RKO (cell line): Measurements from ENCODE around the gene SGIP1.
A peak's percentile ranks its signal among the peaks of the same experiment; 100 is the strongest.
"Not testable (repeated sequence)": the region's sequence is repeated elsewhere in the genome, so short reads cannot be mapped to it uniquely, and the experiment has no call there.

ENCODE experiments used
- DNase-seq: peaks from one replicate; pipeline ENCODE4 v3.0.0-alpha.2; 2016; ENCODE audit warnings: low spot score

Gene SGIP1

DNA sequence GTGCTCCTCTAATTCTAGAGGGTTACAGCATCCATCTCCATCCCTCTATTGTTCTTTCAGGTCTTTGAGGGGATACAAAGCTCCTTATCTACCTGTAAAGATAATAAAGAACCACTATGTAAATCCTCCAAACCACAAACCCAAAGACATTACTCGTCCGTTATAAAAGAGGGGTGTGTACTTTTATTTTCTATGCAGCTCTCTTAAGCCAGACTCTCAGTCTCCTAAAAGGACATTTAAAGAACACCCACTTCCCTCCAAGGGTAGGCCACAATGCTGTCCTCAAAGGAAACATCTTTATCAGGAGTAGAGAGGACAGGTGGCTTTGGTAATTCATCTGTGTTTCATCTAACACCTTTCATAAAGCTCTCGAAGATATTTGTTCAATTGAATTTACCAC, 150.4 kb downstream of the SGIP1 start:
- no peak for DNase-seq

DNA sequence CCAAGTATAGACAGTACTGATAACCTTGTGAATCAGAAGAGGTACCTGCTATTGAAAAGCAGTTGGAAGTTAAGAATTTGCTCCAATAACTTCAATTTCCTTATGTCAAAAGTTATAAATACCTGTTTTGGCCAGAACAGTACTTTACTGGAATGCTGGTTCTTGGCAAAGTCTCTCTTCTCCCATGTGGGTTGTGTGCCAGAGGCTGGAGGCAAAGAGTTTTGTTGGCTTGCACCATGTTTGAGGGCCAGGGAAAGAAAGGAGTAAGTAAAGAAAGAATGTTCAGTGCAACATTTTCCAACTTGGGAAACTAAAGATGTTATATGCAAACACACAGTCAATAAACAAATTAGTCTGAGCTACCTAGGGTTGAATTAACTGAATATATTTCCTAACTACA, 151.3 kb downstream of the SGIP1 start:
- no peak for DNase-seq

DNA sequence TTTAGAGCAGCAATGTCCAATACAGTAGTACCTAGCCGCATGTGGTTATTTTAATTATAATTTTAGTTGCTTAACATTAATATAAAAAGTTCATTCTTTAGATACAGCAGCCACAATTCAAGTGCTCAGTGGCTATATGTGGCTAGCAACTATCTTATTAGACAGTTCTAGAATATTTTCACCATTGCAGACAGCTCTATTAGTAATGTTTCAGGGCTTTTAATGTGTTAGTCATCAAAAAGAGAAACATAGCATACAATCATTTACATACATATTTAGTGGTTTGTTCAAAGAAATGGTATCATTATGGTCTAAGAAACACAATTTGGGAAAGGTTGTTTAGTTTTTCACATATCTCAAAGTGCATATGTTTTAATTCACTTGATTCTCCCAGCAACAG, 151.7 kb downstream of the SGIP1 start:
- DNase-seq, result no peak

DNA sequence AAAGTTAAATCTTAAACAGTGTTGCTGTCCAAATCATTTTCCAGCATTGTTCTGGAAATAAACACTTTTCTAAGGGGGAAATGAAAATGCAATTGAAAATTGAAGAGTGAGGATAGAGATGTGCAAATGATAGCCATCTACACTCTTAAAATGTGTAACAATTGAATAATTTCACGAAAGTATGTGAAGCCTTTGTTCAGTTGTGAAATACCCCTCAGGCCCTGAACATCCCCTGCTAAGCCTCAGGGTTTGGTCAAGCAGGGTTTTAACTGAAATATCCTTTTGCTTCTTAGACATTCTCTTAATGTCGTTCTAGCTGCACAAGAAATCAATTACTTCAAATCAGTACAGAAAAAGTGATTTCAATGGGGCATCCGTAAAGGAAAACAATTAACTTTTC, 152.5 kb downstream of the SGIP1 start:
- DNase-seq, result no peak

DNA sequence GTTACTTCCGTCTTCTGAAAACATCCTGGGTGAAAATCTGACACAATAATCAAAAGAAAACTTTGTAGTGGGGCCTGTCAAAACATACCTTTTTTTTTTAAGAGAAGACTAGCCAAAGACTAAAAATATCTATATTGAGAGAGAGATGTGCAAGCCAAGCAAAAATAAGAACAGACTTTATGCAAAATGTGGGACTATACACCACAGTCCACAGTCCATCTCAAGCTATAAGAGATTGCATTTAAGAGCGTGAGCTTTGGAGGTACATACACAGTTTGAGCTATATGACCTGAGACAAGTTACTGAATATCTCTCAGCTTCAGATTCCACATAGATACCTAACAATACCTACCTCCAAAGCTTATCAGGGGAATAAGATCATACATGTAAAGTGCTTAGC, 153.4 kb downstream of the SGIP1 start:
- DNase-seq, result no peak

DNA sequence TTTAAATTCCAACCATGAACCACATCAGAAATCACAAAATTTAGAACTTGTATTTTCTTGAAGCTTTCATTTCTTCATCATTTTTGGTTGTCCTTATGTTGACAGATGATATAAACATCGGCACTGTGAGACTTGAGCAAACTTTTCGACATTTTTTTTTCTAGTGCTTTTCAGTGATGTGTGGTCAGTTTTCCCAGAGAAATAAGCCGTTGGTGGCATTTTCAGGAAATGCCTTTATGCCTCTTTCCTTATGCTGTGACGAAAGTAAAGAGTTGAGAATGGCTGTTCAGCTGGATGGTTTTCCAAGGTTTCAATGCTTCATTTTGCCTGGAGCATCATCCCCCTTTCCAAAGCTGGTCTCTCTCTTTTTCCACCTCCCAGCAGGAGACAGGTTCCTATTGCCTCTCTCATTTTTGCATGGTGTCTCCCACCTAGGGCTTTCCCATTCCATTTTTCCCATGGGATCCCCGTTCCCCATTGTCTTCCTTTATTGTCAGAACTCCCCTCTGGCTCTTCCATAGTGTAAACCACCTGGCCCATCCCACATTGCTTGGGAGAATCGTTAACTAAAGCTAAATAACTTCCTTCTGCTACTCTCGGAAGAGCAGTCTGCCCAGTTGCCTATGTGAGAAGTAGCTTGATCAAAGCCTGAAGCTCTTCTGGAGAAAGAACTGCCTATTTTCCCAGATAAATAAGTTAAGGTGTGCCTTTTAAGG, 156.9 kb downstream of the SGIP1 start:
- no peak for DNase-seq

DNA sequence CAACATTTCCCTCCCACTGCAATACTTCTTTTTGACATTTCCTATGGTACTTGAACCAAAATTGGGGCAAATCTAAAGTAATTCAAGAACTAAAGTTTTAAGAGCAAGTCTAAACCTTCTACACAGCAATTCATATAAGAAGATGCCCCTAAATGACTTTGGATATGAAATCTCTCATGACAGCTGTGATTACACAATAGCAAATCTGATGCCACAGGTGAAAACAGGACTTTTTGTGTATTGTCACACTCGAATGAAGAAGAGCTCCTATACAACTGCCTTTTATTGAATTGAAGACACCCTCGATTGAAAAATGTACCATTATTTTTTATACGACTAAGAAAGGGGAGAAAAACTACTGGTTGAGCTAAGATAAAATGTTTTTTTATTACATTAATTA, 158.7 kb downstream of the SGIP1 start:
- DNase-seq, result no peak

DNA sequence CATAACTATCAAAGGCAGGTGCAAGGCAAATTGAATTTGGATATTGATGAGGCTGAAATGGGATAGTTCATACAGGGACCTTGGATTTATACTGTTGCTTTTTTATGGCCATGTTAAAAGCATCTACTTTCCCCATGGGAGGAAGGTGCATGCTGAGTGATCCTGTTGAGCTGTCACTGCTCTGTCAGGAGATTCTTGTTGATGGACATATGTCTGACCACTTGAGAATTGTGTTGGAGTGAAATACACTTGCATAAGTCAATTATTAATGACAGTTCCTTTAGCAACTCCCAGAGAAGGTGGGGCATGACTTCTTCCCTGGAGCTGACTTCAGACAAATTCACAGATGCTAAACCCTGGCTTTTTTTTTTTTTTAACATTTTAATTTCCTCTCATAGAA, 159.9 kb downstream of the SGIP1 start:
- DNase-seq, result no peak

DNA sequence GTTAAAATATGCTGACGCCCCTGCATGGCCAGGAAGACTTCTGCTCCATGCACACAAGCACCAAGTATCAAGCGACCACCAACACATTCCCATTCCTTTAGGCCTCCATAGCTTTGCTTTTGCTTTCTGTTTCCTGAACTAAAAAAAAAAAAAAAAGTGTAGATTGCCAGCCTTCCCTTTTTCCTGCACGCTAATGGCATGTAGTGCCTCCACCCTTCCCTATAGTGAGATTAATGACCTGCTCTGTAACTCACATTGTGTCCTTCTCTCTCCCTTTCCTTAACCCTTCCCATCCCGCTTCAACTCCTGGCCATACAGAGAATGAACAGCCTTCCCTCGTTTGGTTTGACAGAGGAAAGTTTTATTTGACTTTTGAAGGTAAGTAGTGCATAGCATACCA, 161.2 kb downstream of the SGIP1 start:
- DNase-seq, result no peak

DNA sequence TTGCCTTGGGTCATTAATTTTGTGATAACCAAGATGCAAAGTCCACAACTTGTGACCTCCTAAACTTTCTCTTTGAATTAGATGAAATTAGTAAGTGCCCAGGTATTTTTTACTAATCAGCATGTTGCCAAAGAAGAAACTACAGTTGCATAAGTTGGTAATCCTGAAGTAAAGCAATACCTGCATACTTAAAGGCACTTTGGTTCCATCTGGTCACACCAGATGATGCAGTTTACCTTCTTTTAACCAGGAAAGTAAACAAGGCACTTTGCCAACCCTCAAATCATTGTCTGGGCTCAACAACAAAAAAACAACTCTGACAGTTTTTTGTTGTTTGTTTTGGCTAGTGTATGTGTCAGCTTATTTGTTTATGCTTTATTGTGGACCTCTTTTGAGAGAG, 162.8 kb downstream of the SGIP1 start:
- DNase-seq, result no peak

DNA sequence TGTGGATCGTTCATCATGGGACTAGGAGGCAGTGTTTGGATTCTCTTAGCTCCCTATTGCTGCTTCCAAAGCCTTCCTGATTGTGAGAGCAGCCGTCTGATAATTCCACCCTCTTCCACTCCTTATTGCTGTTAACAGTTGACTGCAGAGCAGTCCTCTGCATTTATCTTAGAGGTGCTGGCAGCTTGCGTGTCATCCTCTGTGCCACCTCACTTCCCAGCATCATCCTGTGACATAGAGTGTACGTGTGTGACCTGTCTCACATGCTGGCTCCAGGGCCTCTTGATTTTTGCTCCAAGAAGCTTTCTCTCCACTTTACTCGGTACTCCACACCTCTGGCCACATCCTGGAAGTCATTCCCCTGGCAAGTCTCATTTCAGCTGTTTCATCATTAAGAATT, 165.3 kb downstream of the SGIP1 start:
- DNase-seq, result peak; percentile 26

DNA sequence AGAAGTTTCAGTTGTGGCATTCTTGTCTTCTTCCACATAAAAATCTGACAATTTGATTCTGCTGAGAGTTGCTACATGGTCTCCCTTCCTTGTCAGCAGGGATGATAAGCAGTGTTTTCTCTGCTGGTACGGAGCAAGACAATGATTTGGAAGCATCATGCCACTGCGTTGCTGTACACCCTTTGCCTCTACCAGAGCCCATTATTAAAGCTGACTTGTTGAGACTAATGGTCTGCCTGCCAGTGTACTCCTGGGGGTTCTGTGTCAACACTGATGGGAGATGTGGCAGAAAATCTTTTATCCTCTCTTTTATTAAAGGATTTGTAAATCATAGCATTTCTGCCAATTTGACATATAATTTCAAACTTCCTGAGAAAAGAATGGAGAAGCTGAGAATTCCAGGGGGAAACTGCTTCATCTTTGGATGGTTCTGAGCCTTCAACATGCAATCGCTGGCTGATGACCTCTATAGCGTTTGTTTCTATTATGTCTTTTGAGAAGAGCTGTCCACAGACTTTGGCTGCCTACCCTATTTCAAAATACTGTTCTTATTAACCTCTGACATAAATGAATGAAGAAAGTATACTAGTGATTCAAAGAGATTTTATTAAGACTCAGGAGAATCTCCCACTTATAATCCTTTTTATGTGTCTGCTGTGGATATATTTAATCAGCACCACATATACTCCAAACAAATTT, 170.4 kb downstream of the SGIP1 start:
- no peak for DNase-seq

DNA sequence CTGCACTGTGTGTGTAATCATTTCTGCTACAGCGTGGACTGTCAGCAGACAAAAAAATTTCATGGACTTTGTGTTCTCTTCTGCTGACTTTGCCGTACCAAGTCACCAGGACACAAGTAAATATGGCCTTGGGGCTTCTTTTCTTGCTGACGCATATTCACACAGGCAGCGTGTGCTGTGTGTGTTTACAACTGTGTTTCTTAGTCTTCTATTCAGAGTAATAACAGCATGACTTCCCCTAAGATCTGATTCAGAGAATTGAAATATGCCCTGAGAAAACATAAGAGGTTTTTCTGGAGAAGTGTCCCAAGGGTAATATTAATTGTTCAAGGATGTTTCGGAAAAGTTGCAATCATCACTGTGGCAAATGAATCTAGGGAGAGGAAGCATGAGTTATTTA, 171.2 kb downstream of the SGIP1 start:
- no peak for DNase-seq

DNA sequence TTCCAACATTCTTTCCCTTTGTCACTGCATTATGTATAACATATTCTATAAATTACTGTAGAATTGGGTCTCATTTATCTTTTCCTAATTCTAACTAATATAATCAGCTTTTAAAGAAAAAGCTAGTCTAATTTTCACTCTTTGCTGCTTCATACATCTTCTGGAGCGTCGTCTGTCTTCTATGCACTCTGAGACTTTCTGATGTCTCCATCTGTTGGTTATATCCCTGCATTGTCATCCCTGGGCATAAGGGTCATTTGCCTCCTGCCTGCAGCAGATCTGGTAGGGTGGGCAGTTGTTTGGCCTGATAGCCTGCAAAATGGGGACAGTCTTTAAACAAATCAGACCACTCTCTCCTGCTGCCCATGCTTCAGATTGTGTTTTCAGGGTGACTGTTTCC, 177.5 kb downstream of the SGIP1 start:
- DNase-seq, result peak; percentile 26

DNA sequence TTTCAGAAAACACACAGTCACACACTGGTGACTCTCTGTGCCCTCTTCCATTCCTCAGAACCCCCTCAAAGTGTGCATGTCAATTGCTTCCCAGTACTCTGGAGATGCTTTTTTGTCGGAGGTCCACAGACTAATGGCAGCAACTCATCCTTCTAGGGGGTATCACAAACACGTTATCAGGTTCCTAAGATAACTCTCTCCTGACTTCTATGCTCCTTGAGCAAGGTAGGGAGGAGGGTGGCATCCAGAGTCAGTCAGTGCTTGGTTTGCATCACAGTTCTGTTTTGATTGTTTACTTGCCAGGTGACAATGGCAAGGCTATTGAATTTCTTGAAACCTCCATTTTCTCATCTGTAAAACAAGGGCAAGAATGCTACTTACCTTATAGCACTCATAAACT, 178.9 kb downstream of the SGIP1 start:
- no peak for DNase-seq

DNA sequence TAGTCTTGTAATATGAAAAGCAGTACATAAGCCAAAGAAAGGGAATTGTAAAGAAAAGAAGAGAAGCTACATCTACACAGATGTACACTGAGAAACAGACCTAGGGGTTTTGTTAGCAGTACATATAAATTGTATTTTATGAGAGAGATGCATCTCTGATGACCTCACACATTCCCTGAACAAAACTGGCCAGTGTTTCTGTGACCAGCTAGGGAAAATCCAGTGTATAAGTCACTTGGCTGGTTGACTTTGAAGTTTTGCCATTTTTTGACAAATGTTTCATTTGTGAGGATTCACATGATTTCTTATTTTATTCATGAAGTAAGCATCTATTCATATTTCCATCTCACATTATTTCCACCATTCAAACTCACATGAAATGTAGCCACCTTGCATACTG, 190.0 kb downstream of the SGIP1 start:
- DNase-seq, result no peak

DNA sequence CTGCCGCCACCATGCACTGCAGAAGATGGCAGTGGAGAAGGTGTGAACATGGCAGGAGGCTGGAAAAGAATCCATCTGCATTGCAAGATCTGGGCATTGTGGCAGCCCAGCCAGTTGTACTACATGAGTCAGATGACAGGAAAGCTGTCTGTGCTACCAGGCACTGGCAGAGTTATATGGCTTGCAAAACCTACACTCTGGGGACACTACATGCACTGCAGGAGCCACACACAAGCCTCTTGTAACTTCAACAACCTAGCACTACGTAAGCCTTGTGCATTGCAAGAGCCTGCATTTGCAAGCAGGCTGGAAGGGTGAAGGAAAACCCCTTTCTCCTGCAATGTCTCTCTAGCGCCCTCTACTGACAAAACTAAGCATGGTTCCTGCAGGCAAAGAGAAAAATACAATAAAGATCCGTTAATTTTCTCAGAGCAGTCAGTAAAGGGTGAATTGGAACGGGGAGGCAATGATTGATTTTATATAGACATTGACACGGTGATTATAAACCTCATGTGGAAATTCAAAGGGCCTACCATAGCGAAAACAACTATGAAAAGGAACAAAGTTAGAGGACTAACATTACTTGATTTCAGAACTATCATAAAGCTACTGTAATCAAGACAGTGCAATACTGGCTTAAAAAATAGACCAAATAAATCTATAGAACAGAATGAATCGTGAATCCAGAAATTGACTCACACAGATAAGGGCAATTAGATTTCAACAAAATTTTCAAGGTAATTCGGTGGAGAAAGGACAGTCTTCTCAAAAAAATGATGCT, 192.1 kb downstream of the SGIP1 start:
- DNase-seq, result peak; percentile 62

DNA sequence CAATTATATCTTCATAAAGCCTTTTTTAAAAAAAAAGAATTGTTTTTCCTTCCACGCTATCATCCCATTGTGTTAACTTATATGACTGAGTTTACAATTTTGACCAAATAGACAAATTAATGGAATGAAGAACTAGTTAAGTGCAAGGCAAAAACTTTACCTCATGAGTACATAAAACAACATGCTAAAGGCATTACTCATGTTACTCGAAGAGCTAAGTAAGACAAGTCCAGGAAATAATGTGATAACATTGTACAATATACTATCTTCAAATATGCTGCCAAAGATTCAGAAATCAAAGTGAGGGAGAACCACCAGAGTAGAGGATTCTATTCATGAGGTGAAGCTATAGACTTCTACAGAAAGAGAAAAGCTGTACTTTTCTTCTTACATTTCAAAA, 194.1 kb downstream of the SGIP1 start:
- DNase-seq, result no peak

DNA sequence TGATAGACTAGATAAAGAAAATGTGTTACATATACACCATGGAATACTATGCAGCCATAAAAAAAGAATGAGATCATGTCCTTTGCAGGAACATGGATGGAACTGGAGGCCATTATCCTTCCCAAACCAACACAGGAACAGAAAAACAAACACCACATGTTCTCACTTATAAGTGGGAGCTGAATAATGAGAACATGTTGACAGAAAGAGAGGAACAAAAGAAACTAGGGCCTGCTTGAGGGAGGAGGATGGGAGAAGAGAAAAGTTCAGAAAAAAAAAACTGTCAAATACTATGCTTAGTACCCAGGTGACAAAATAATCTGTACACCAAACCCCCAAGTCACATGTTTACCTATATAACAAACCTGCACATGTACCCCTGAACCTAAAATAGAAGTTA, 194.8 kb downstream of the SGIP1 start:
- not testable (repeated sequence) for DNase-seq

DNA sequence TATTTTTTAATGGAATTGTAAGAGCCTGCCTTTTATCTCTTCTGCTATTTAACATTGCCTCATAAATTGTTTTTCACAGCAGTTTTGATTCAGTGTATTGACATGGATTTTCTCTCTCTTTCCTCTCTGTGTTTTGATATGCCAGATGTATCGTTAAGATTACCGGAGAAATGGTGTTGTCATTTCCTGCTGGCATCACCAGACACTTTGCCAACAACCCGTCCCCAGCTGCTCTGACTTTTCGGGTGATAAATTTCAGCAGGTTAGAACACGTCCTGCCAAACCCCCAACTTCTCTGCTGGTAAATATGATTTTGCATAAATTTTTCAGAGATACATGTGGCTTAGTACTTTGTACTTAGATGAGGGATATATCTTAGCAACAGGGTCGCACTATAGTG, 195.2 kb downstream of the SGIP1 start:
- no peak for DNase-seq

DNA sequence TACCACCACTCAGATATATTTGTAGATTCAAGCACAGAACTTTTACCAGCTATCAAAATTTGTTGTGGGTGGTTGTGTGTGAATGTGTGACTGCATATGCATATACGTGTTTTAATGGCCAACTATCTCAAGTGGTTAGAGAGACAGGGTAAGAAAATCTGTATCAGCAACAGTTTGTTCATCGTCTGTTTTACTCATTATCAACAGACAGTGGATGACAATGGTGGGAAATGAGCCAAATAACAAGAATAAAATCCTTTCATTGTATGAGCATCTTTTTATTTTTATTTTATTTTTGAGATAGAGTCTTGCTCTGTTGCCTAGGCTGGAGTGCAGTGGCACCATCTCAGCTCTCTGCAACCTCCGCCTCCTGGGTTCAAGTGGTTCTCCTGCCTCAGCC, 195.6 kb downstream of the SGIP1 start:
- DNase-seq, result no peak

DNA sequence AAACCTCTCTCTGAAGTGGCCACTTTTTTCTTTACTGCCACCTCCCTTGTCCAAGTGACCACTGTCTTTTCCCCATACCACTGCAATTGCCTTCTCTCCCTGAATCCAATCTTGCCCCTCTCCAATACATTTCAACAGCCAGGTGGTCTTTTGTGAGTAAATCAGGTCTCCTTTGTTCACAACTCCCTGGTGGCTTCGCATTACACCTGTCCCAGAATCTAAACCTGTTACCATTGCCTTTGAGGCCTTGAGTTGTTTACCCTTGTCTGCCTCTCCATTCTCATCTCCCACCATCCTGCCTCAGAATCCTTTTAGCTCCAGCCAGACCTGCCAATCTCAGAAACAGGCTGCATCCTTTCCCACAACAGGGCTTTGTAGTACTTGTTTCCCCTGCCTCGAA, 196.5 kb downstream of the SGIP1 start:
- no peak for DNase-seq

DNA sequence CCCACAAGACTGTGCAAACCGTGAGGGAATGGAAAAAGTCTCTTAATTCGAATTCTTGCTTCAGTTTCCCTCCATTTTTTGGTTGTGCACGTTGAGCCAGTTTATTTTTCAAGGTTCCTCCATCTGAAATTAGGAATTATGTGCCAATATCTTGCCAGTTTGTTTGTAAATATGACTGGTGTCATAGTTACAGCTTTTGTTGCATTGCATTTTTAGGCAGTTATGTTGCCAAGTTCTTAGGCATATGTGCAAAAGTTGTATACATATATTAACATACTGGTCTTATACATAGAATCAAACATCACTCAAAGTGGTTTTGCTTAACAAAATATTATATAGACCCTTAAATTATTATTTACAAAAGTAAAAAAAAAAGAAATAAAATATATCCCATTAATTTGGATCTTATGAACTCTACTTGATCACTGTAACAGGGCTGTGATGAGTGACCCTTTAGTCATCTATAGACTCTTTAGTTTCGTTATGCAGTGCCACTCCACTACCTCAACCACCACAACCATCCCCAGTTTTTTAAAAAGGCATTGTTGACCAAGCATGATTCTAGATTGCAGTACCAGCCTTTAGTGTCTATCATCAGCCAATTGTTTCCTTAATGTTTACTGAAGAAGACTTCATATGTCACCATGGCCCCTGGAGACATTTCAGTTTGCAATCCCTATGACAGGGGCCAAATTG, 197.4 kb downstream of the SGIP1 start:
- peak; percentile 38 for DNase-seq
